ENCODE results near the gene SLC11A1.

Gene SLC11A1

GRCh38 chr2:218393750-218394290, 11.7 kb downstream of the SLC11A1 start:
- no peak for DNase-seq (ENCODE audit: low read depth)

- DNase-seq (ENCODE audit: low read depth) = no peak
Measured at GRCh38 chr2:218394298-218395089, 12.4 kb downstream of the SLC11A1 start.

GRCh38 chr2:218395090-218395444, 13.0 kb downstream of the SLC11A1 start:
- no peak for DNase-seq (ENCODE audit: low read depth)

GRCh38 chr2:218395456-218395825, 13.4 kb downstream of the SLC11A1 start:
- no peak for DNase-seq (ENCODE audit: low read depth)

- peak; percentile 98 for DNase-seq (ENCODE audit: low read depth)
Measured at GRCh38 chr2:218395826-218396687, 14.0 kb downstream of the SLC11A1 start.

- peak; percentile 91 for DNase-seq (ENCODE audit: low read depth)
Measured at GRCh38 chr2:218396688-218397462, 14.8 kb downstream of the SLC11A1 start.

- no peak for DNase-seq (ENCODE audit: low read depth)
Measured at GRCh38 chr2:218397463-218397819, 15.4 kb downstream of the SLC11A1 start.

- peak; percentile 98 for DNase-seq (ENCODE audit: low read depth)
Measured at GRCh38 chr2:218397820-218398436, 15.9 kb downstream of the SLC11A1 start.

GRCh38 chr2:218398437-218399390, 16.6 kb downstream of the SLC11A1 start:
- DNase-seq (ENCODE audit: low read depth) = no peak

- no peak for DNase-seq (ENCODE audit: low read depth)
Measured at GRCh38 chr2:218399391-218400166, 17.5 kb downstream of the SLC11A1 start, which contains the start of gene CTDSP1. TSS of gene CTDSP1 (plus strand) at chr2:218399868. CDS start at chr2:218400091, 223 bp downstream.

- DNase-seq (ENCODE audit: low read depth) = no peak
Measured at GRCh38 chr2:218400167-218400929, 18.3 kb downstream of the SLC11A1 start.

- DNase-seq (ENCODE audit: low read depth) = no peak
Measured at GRCh38 chr2:218400930-218401881, 19.1 kb downstream of the SLC11A1 start.

- no peak for DNase-seq (ENCODE audit: low read depth)
Measured at GRCh38 chr2:218401890-218402289, 19.8 kb downstream of the SLC11A1 start.

- DNase-seq (ENCODE audit: low read depth) = no peak
Measured at GRCh38 chr2:218402491-218402901, 20.4 kb downstream of the SLC11A1 start.

- DNase-seq (ENCODE audit: low read depth) = no peak
Measured at GRCh38 chr2:218402911-218403411, 20.9 kb downstream of the SLC11A1 start.

- DNase-seq (ENCODE audit: low read depth) = no peak
Measured at GRCh38 chr2:218403810-218404209, 21.7 kb downstream of the SLC11A1 start.

- DNase-seq (ENCODE audit: low read depth) = no peak
Measured at GRCh38 chr2:218404351-218405085, 22.4 kb downstream of the SLC11A1 start.

Measured in CMK (cell line).